GM21717 (cell line): ENCODE results near the gene TXNL4A.

Source experiments
- ATAC-seq: cut with Tn5 transposase; IDR thresholded peaks from one replicate; pipeline ENCODE4 v1.9.1; 2021; ENCODE audit warnings: mild to moderate bottlenecking, moderate library complexity; ENCODE audit not compliant: unreplicated experiment

The TXNL4A gene

GRCh38 chr18:79949697-79950487 is 38.5 kb downstream of the TXNL4A start:
- ATAC-seq: no peak

GRCh38 chr18:79948719-79949411 is 39.5 kb downstream of the TXNL4A start:
- ATAC-seq: no peak

- no peak for ATAC-seq
Observed at GRCh38 chr18:79947881-79948610, 40.3 kb downstream of the TXNL4A start.

- ATAC-seq: no peak
Observed at GRCh38 chr18:79947054-79947755, 41.2 kb downstream of the TXNL4A start.

GRCh38 chr18:79945118-79946042 is 43.0 kb downstream of the TXNL4A start:
- no peak for ATAC-seq

- ATAC-seq: no peak
Observed at GRCh38 chr18:79944746-79945117, 43.6 kb downstream of the TXNL4A start.

GRCh38 chr18:79944126-79944731 is 44.1 kb downstream of the TXNL4A start:
- ATAC-seq: peak; percentile 44

GRCh38 chr18:79943608-79944125 is 44.7 kb downstream of the TXNL4A start:
- no peak for ATAC-seq

- ATAC-seq: no peak
Observed at GRCh38 chr18:79942786-79943607, 45.4 kb downstream of the TXNL4A start.

GRCh38 chr18:79942211-79942610 is 46.2 kb downstream of the TXNL4A start:
- ATAC-seq: no peak

- no peak for ATAC-seq
Observed at GRCh38 chr18:79941473-79942119, 46.8 kb downstream of the TXNL4A start.

GRCh38 chr18:79940814-79941472 is 47.4 kb downstream of the TXNL4A start:
- ATAC-seq: no peak

GRCh38 chr18:79940126-79940813 is 48.1 kb downstream of the TXNL4A start:
- no peak for ATAC-seq

- no peak for ATAC-seq
Observed at GRCh38 chr18:79939096-79939495, 49.3 kb downstream of the TXNL4A start.

GRCh38 chr18:79938196-79938595 is 50.2 kb downstream of the TXNL4A start:
- ATAC-seq: no peak

- ATAC-seq: no peak
Observed at GRCh38 chr18:79937103-79937860, 51.1 kb downstream of the TXNL4A start.
